Aorta (tissue), 5 donors: ENCODE measurements around the gene DNAJB8. TPM values are rescaled to one million over a fixed set of nuclear protein-coding genes. Genes with fewer than 3 reads are reported as not detected.

Experiments
- ATAC-seq: fragments of 200-7000 bp; cut with Tn5 transposase; one replicate; pipeline ENCODE4 v1.9.1; 2022; ENCODE audit warnings: moderate library complexity; ENCODE audit not compliant: low FRiP score
- DNase-seq, 2 donors: peaks; one replicate each; pipeline ENCODE4 v3.0.0-alpha.2; 2020
- H3K27ac ChIP-seq, 2 donors: one replicate each; pipeline ENCODE4 v1.5.1; 2013; ENCODE audit warnings: low read length in 2 of 2, mild to moderate bottlenecking in 2 of 2, moderate library complexity in 2 of 2, control low read depth in 1 of 2, inconsistent platforms in 1 of 2, low read depth in 1 of 2
- H3K27me3 ChIP-seq, 2 donors: one replicate each; pipeline ENCODE4 v1.6.1; 2013; ENCODE audit warnings: control low read depth in 1 of 2, low read length in 1 of 2, mild to moderate bottlenecking in 1 of 2, moderate library complexity in 1 of 2; ENCODE audit not compliant: insufficient read depth in 2 of 2, control insufficient read depth in 1 of 2
- H3K36me3 ChIP-seq, 2 donors: one replicate each; pipeline ENCODE4 v1.6.1; 2013; ENCODE audit warnings: control low read depth in 1 of 2, low read length in 1 of 2, mild to moderate bottlenecking in 1 of 2; ENCODE audit not compliant: insufficient read depth in 2 of 2, control insufficient read depth in 1 of 2
- H3K4me1 ChIP-seq, 2 donors: one replicate each; pipeline ENCODE4 v1.6.1; 2013; ENCODE audit warnings: low read length in 2 of 2, control low read depth in 1 of 2, mild to moderate bottlenecking in 1 of 2, moderate library complexity in 1 of 2; ENCODE audit not compliant: insufficient read depth in 2 of 2, control insufficient read depth in 1 of 2
- H3K4me3 ChIP-seq, 2 donors: one replicate each; pipeline ENCODE4 v1.5.1; 2013; ENCODE audit warnings: low read length in 2 of 2, control low read depth in 1 of 2, mild to moderate bottlenecking in 1 of 2
- H3K9me3 ChIP-seq: one replicate; pipeline ENCODE4 v1.6.1; 2013; ENCODE audit warnings: mild to moderate bottlenecking, low read length; ENCODE audit not compliant: control insufficient read depth
- WGBS, 2 donors: extraction: QIAGEN DNeasy Blood & Tissue Kit; methylation state at CpG; one replicate each; pipeline ENCODE4 v1.1.7; 2013; 5-methylcytosine and 5-hydroxymethylcytosine counted together
- intact Hi-C, 2 donors: fragments of 100-400 bp; cut with DNase I; formaldehyde crosslinking; loops; one replicate each; pipeline versions ENCODE4 v1.14.2 to v1.15.0; 2022
- polyA plus RNA-seq, 2 donors: library from polyadenylated mRNA; stranded (reverse); fragments of 200-250 nt; gene quantifications; one replicate each; pipeline ENCODE4 v1.2.3, GENCODE V29; 2013
- total RNA-seq, 2 donors: library from RNA; stranded (reverse); fragmentation: NEBNext Ultra II Directional; extraction: Animal tissue kit (Norgen Biotek cat#: 25700); gene quantifications; one replicate each; pipeline ENCODE4 v1.2.1, GENCODE V29; 2021
- donor health status: healthy with polysubstance abuse.
- donor health status: Bipolar disorder and iron deficiency.
- donor health status: DM: no; HTN: no; CAD: no.
- donor health status: DM: no; HTN: no; CAD: no.
- donor health status: DM: yes; HTN: yes; CAD: no.

Gene DNAJB8
- total and polyA plus RNA-seq, 4 donors, result not detected

DNA sequence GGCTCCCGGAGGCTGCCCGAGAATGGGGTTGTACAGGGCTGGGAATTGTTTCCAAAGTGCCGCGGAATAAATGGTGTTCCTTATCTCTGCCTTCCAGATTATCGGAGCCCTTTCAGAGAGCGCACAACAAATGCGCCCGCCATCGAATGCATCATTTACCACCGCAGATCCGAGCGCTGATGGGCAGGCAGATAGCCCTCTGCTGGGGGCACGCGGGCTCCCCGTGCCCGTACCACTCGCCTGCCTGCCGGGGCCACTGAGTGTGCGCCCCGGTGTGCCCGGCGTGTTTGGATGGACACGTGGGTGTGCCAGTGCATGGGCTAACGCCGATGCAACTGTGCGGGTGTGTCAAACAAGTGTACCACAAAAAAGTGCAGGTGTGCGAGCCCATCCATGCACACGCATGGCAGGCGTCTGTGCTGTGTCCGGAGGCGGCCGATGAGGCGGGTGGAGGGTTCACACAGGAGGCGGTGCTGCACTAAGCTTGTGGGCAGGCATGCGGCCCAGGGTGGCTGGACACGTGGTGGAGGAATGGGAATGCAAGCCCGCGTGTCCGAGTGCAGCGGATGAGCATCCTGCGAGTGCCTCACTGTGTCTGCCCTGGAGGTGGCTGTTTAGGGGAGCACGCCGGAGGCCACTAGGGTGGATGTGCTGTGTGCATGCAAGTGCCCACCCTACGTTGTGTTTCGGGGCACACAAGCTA lies 30.1 kb upstream of the DNAJB8 start:
- no peaks in the 10 kb centered on the region for H3K9me3 ChIP-seq
- intact Hi-C loops, result loop anchor here in 1 of 2 donors (2.0 to 5.0 kb wide), 2 partner anchors 70 to 324 kb away; no protein-coding TSS in a partner anchor
- WGBS, 2 donors, result 7 to 27% methylated on average over 45 of the region's 45 CpGs
- no peak overlapping the region for H3K4me3 ChIP-seq
- H3K27ac ChIP-seq, result no peak overlapping the region
- no peaks in the 10 kb centered on the region for H3K4me1 ChIP-seq
- ATAC-seq, result peak; percentile 44
- no peaks in the 10 kb centered on the region for H3K36me3 ChIP-seq
- no peaks in the 10 kb centered on the region for H3K27me3 ChIP-seq
- no peak for DNase-seq

DNA sequence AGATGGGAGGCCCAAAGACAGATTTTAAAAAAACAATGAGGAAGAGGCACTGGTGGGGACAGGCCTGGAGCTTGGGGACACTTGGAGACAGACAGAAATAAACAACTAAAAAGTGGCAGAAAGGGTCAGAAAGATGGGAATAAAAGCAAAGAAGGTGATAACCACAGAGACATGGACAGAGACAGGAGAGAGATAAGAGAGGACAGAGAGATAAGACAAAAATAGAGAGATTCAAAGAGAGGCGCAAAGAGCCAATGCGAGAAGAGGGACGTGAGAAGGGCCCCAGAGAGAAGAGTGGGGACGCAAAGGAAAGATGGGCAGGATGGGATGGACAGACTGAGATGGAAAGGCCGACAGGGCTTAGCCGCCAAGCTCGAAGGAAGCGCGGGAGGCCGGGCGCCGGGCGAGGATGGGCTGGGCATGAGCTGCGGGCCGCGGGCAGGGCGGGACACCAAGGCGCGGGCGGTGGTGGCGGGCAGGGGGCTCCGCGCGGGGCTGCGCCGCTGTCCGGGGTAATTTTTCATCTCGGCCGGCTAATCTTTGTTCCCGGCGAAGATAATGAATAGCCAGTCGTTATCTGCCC lies 29.4 kb upstream of the DNAJB8 start:
- Histone ChIP-seq H3K4me3 (no peak overlapping the region), H3K27me3 (no peaks in the 10 kb centered on the region), H3K9me3 (no peaks in the 10 kb centered on the region), H3K27ac (no peak overlapping the region), H3K36me3 (no peaks in the 10 kb centered on the region), H3K4me1 (no peaks in the 10 kb centered on the region)
- intact Hi-C loops, result loop anchor here in 1 of 2 donors (2.0 to 5.0 kb wide), 2 partner anchors 69 to 324 kb away; no protein-coding TSS in a partner anchor
- ATAC-seq (no peak), DNase-seq (no peak)
- WGBS, 2 donors, result 46 to 69% methylated on average over 27 to 32 of the region's 32 CpGs

GRCh38 chr3:128495435-128495970 lies 28.8 kb upstream of the DNAJB8 start:
- WGBS, 2 donors, result 90 to 98% methylated on average over 9 of the region's 9 CpGs
- DNase-seq, result no peak
- intact Hi-C loops, result loop anchor here in 1 of 2 donors (5.0 kb wide), 1 partner anchor 323 kb away; no protein-coding TSS in a partner anchor

DNA sequence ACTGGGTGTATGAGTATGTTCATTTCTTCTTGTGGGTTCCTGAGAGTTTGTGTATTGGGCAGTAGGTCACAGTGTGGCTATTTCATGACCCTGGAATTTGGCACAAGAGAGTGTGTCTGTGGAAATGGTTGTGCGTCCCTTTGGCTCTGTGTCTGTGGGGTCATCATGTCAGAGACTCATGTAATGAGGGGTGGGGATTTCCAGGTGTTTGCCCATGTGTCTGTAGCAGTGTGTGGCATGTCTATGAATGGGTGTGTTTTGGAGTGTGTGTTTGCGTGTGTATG lies 27.6 kb upstream of the DNAJB8 start:
- Histone ChIP-seq H3K4me1 (no peaks in the 10 kb centered on the region), H3K36me3 (no peaks in the 10 kb centered on the region), H3K27ac (no peak overlapping the region), H3K9me3 (no peaks in the 10 kb centered on the region), H3K4me3 (no peak overlapping the region), H3K27me3 (no peaks in the 10 kb centered on the region)
- intact Hi-C loops, result no loop called here
- 74 to 84% methylated on average over 2 of the region's 2 CpGs for WGBS, 2 donors
- DNase-seq, result no peak
- ATAC-seq, result no peak

More at GRCh38 chr3:128495435-128495970, 28.8 kb upstream of the DNAJB8 start:
- Histone ChIP-seq H3K9me3 (no peaks in the 10 kb centered on the region), H3K36me3 (no peaks in the 10 kb centered on the region), H3K27me3 (no peaks in the 10 kb centered on the region), H3K27ac (no peak overlapping the region), H3K4me3 (no peak overlapping the region), H3K4me1 (no peaks in the 10 kb centered on the region)
- no peak for ATAC-seq

GRCh38 chr3:128493570-128494366 lies 27.1 kb upstream of the DNAJB8 start:
- Histone ChIP-seq H3K27me3 (no peaks in the 10 kb centered on the region), H3K36me3 (no peaks in the 10 kb centered on the region), H3K4me1 (no peaks in the 10 kb centered on the region), H3K4me3 (no peak overlapping the region), H3K27ac (no peak overlapping the region), H3K9me3 (no peaks in the 10 kb centered on the region)
- no peak for ATAC-seq
- no peak for DNase-seq
- 28 to 54% methylated on average over 13 of the region's 13 CpGs for WGBS, 2 donors
- intact Hi-C loops, result no loop called here

DNA sequence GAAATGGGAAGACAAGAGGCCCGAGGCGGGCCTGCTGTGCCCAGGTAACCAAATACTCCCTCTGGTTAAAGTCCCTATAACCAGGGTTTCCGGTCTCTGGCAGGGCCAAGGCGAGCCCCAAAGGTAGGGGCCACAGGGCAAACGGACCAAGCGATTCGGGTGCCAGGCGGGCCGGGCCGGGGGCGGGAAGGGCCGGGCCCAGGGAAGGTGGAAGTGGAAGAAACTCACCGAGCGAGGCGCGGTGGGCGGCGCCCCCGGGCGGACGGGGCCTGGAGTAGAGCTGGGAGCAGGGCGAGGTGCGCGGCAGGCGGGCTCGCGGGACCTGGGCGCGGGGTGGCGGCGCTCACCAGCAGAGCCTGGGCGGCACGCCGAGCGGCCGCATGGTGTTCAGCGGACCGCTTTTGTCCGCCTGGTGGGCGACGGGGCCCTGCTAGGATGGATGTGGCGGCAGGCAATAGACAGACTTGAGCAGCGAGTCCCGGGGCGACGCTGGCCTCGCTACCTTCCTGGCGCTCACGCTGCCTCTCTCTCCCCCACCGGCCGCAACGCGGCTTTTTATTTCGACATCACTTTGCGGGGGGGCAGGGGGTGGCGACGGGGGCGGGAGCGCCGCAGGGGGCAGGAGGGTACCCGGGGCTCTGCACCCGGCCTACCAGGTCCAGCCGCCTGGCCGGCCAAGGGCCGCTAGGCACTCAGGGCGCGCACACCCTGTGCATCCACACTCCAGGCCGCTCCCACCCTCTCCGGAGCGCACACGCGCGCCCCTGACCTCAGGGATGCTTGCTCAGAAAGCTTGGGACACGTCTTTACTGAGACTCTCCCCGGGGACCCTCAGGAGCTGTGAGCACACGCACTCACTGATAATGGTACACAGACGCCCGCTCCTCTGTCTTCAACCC lies 26.2 kb upstream of the DNAJB8 start, which contains the start of gene GATA2:
GATA2 (minus strand) TSS at position 531 of the 899 bp plus-strand sequence. CDS start 6,170 bp downstream, outside the sequence.
- H3K27ac ChIP-seq, result no peak within 1 kb of the TSS
- no peaks in the 10 kb centered on the region for H3K36me3 ChIP-seq
- no peaks in the 10 kb centered on the region for H3K27me3 ChIP-seq
- DNase-seq (no peak), ATAC-seq (no peak)
- H3K4me3 ChIP-seq, result no peak within 1 kb of the TSS
- H3K4me1 ChIP-seq, result no peaks in the 10 kb centered on the region
- intact Hi-C loops, result no loop called here
- no peaks in the 10 kb centered on the region for H3K9me3 ChIP-seq
- 5 to 29% methylated on average over 72 to 78 of the region's 78 CpGs for WGBS, 2 donors

DNA sequence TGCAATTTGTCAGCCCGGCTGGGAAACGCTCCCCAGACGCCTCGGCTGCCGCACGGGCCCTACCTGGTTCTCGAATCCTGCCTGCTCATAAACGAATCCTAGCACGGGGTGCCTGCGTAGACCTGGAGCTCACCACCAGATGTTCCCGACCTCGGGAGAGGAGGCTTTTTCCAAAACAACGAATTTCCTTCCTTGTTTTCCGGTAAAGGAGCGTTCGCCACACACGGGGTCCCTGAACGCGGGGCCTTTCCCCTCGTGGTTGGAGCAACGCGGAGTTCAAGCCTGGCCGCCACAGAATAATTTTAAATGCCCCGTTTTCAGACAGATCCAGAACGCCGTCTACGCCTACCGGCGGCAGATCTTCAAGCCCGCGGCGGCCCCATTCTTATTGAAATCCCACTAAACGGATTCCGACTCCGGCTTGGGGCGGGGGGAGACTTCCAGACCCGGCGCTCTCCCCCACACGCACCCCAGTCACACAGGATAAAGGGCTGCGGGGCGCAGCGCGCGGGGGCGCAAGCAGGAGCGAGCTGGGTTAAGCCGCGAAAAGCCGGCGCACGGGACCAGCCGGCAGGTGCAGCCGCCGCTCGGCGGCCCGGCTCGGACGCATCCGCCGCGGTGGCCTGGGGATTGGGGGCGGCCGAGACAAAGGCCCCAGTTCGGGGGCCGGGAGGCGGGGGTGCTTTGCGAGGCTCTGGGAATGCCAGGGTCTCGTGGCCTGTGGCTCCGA lies 25.4 kb upstream of the DNAJB8 start:
- WGBS, 2 donors, result 7 to 29% methylated on average over 64 to 70 of the region's 70 CpGs
- no peak for ATAC-seq
- H3K36me3 ChIP-seq, result no peaks in the 10 kb centered on the region
- H3K4me3 ChIP-seq, result no peak overlapping the region
- no peaks in the 10 kb centered on the region for H3K4me1 ChIP-seq
- no peak for DNase-seq
- H3K9me3 ChIP-seq, result no peaks in the 10 kb centered on the region
- no peak overlapping the region for H3K27ac ChIP-seq
- H3K27me3 ChIP-seq, result no peaks in the 10 kb centered on the region
- intact Hi-C loops, result no loop called here

- no peak overlapping the region for H3K4me3 ChIP-seq
- no peaks in the 10 kb centered on the region for H3K4me1 ChIP-seq
- WGBS, 2 donors, result 5 to 38% methylated on average over 19 of the region's 19 CpGs
- H3K27ac ChIP-seq, result no peak overlapping the region
- ATAC-seq, result no peak
- no peaks in the 10 kb centered on the region for H3K27me3 ChIP-seq
- intact Hi-C loops, result no loop called here
- no peaks in the 10 kb centered on the region for H3K9me3 ChIP-seq
- no peaks in the 10 kb centered on the region for H3K36me3 ChIP-seq
- no peak for DNase-seq
These were observed 24.9 kb upstream of the DNAJB8 start for GRCh38 chr3:128491691-128491940.
